H1 (cell line): ENCODE results near the gene SSBP3. TPM values are rescaled to one million over a fixed set of nuclear protein-coding genes. Genes with fewer than 3 reads are reported as not detected.
A peak's percentile ranks its signal among the peaks of the same experiment; 100 is the strongest.

ENCODE experiments used
- CTCF ChIA-PET: fragments of 300-600 bp; sonication (Branson Sonifier 250); formaldehyde crosslinking; loops from one replicate; lab custom pipeline; 2021; ENCODE audit not compliant: partially characterized antibody; lab: Charles Lee
- POLR2A ChIA-PET: fragments of 300-600 bp; sonication (Branson Sonifier 250); formaldehyde crosslinking; loops from one replicate; lab custom pipeline; 2021; ENCODE audit warnings: inconsistent platforms; ENCODE audit not compliant: partially characterized antibody; lab: Charles Lee
- DNase-seq, 2 experiments: peaks; one replicate each; pipeline versions ENCODE4 v3.0.0 to v3.0.0-alpha.2; 2010 to 2022; ENCODE audit warnings: low spot score in 2 of 2, low read depth in 1 of 2, mixed read lengths in 1 of 2
- FAIRE-seq: peaks from 2 replicates; lab custom pipeline; 2011; peaks lifted over from hg19 to GRCh38; lab: Jason Lieb, UNC
- H2AFZ ChIP-seq: 2 replicates; pipeline ENCODE4 v1.8.1; 2012; ENCODE audit warnings: low read length, inconsistent platforms
- H2AK5ac ChIP-seq: 2 replicates; pipeline ENCODE4 v1.6.1; 2013; ENCODE audit warnings: low read depth, low read length
- H2BK120ac ChIP-seq: replicated peaks from 2 replicates; pipeline ENCODE3; 2013; ENCODE audit warnings: low read depth, low read length, inconsistent platforms
- H2BK12ac ChIP-seq: 2 replicates; pipeline ENCODE4 v1.6.1; 2013; ENCODE audit warnings: low read depth, low read length
- H2BK15ac ChIP-seq: 2 replicates; pipeline ENCODE4 v1.6.1; 2013; ENCODE audit warnings: low read length
- H2BK20ac ChIP-seq: 2 replicates; pipeline ENCODE4 v1.6.1; 2013; ENCODE audit warnings: low read length
- H2BK5ac ChIP-seq: 2 replicates; pipeline ENCODE4 v1.6.1; 2013; ENCODE audit warnings: low read depth, low read length
- H3K14ac ChIP-seq: 2 replicates; pipeline ENCODE4 v1.6.1; 2013; ENCODE audit warnings: inconsistent platforms; ENCODE audit not compliant: insufficient read length
- H3K18ac ChIP-seq: 2 replicates; pipeline ENCODE4 v1.6.1; 2013; ENCODE audit warnings: low read length; ENCODE audit errors: extremely low read depth
- H3K23ac ChIP-seq: 2 replicates; pipeline ENCODE4 v1.6.1; 2013; ENCODE audit warnings: inconsistent platforms; ENCODE audit not compliant: insufficient read length
- H3K23me2 ChIP-seq: 2 replicates; pipeline ENCODE4 v1.6.1; 2013; ENCODE audit warnings: low read depth, low read length
- H3K27ac ChIP-seq: 2 replicates; pipeline ENCODE4 v1.6.1; 2011; ENCODE audit warnings: low read depth, low read length, inconsistent platforms
- H3K27me3 ChIP-seq, 4 experiments: replicated peaks in 1 of 4; 1 replicate in 1 of 4; 2 replicates in 3 of 4; pipeline versions ENCODE4 v1.6.1 to v1.8.1; 2011 to 2013; ENCODE audit warnings: low read length in 3 of 4, mild to moderate bottlenecking in 3 of 4, inconsistent platforms in 2 of 4, mixed read lengths in 2 of 4, moderate library complexity in 1 of 4; ENCODE audit not compliant: control insufficient read depth in 3 of 4, insufficient read depth in 3 of 4; ENCODE audit errors: extremely low read depth in 1 of 4
- H3K36me3 ChIP-seq, 4 experiments: 2 replicates each; pipeline versions ENCODE4 v1.6.1 to v1.8.1; 2011 to 2013; ENCODE audit warnings: mild to moderate bottlenecking in 4 of 4, low read length in 3 of 4, moderate library complexity in 2 of 4, control low read depth in 1 of 4, inconsistent platforms in 1 of 4; ENCODE audit not compliant: insufficient read depth in 4 of 4, control insufficient read depth in 2 of 4
- H3K4ac ChIP-seq: replicated peaks from 2 replicates; pipeline ENCODE3; 2013; ENCODE audit warnings: low read length, low read depth, mixed read lengths, inconsistent platforms; ENCODE audit not compliant: insufficient read length
- H3K4me1 ChIP-seq, 4 experiments: replicated peaks in 1 of 4; 1 replicate in 1 of 4; 2 replicates in 3 of 4; pipeline versions ENCODE4 v1.6.1 to v1.8.1; 2011 to 2013; ENCODE audit warnings: low read length in 3 of 4, inconsistent platforms in 2 of 4, mixed read lengths in 1 of 4; ENCODE audit not compliant: insufficient read depth in 4 of 4, control insufficient read depth in 3 of 4
- H3K4me2 ChIP-seq, 2 experiments: 2 replicates each; pipeline versions ENCODE4 v1.6.1 to v1.8.1; 2011 to 2013; ENCODE audit warnings: low read depth in 2 of 2, low read length in 2 of 2, control low read depth in 1 of 2, inconsistent platforms in 1 of 2, mild to moderate bottlenecking in 1 of 2; ENCODE audit not compliant: insufficient read depth in 1 of 2
- H3K4me3 ChIP-seq, 4 experiments: fragments of 200-600, 300-600 bp in 1 of 4; sonication (generic), shearing (Covaris generic), sonication (Bioruptor Twin) in 1 of 4; 2 replicates each; pipeline versions ENCODE4 v1.5.1 to v1.8.1; 2011 to 2016; ENCODE audit warnings: low read length in 4 of 4, low read depth in 3 of 4, control low read depth in 2 of 4, inconsistent platforms in 2 of 4, mild to moderate bottlenecking in 2 of 4, mixed read lengths in 1 of 4, moderate library complexity in 1 of 4; ENCODE audit not compliant: insufficient read depth in 2 of 4; ENCODE audit errors: extremely low read depth in 1 of 4
- H3K56ac ChIP-seq: replicated peaks from 2 replicates; pipeline ENCODE3; 2013; ENCODE audit warnings: low read depth, mild to moderate bottlenecking, mixed read lengths, low read length, inconsistent platforms; ENCODE audit not compliant: insufficient read length
- H3K79me1 ChIP-seq: 2 replicates; pipeline ENCODE4 v1.6.1; 2013; ENCODE audit warnings: low read depth, low read length, control low read depth
- H3K79me2 ChIP-seq, 2 experiments: 2 replicates each; pipeline versions ENCODE4 v1.6.1 to v1.8.1; 2012 to 2013; ENCODE audit warnings: low read length in 2 of 2, mild to moderate bottlenecking in 2 of 2, inconsistent platforms in 1 of 2; ENCODE audit not compliant: insufficient read depth in 2 of 2, control insufficient read depth in 1 of 2
- H3K9ac ChIP-seq, 4 experiments: replicated peaks in 1 of 4; 1 replicate in 1 of 4; 2 replicates in 3 of 4; pipeline versions ENCODE4 v1.6.1 to v1.8.1; 2011 to 2013; ENCODE audit warnings: low read depth in 3 of 4, low read length in 3 of 4, control low read depth in 2 of 4, mild to moderate bottlenecking in 2 of 4, moderate library complexity in 2 of 4, inconsistent platforms in 1 of 4; ENCODE audit errors: extremely low read depth in 1 of 4
- H3K9me3 ChIP-seq, 2 experiments: 2 replicates each; pipeline versions ENCODE4 v1.6.1 to v1.8.1; 2012 to 2013; ENCODE audit warnings: mild to moderate bottlenecking in 2 of 2, moderate library complexity in 2 of 2, control low read depth in 1 of 2, inconsistent platforms in 1 of 2, low read depth in 1 of 2, low read length in 1 of 2, mixed read lengths in 1 of 2; ENCODE audit not compliant: insufficient read depth in 2 of 2
- H4K20me1 ChIP-seq, 2 experiments: replicated peaks in 1 of 2; 2 replicates each; pipeline versions ENCODE3 to v1.8.1; 2011 to 2013; ENCODE audit warnings: inconsistent platforms in 2 of 2, low read length in 2 of 2, mild to moderate bottlenecking in 1 of 2; ENCODE audit not compliant: insufficient read depth in 2 of 2, control insufficient read depth in 1 of 2
- H4K5ac ChIP-seq: 2 replicates; pipeline ENCODE4 v1.6.1; 2013; ENCODE audit warnings: low read length, low read depth, mixed read lengths, inconsistent platforms; ENCODE audit not compliant: insufficient read length
- H4K8ac ChIP-seq: 2 replicates; pipeline ENCODE4 v1.8.0; 2013; ENCODE audit warnings: mild to moderate bottlenecking, moderate library complexity, low read length, inconsistent platforms; ENCODE audit not compliant: insufficient read depth; ENCODE audit errors: extremely low read depth
- H4K91ac ChIP-seq: replicated peaks from 2 replicates; pipeline ENCODE3; 2013; ENCODE audit warnings: low read length, mixed read lengths, inconsistent platforms; ENCODE audit not compliant: insufficient read length
- EZH2 ChIP-seq: fragments of 200-600 bp; sonication (generic); IDR thresholded peaks from 2 replicates; pipeline ENCODE4 v1.7.1; 2012; ENCODE audit warnings: low read depth, mild to moderate bottlenecking, moderate library complexity, low read length, inconsistent platforms; ENCODE audit not compliant: severe bottlenecking
- POLR2A ChIP-seq, 2 experiments: IDR thresholded peaks; 1 replicate in 1 of 2; 2 replicates in 1 of 2; pipeline ENCODE4 v1.6.1; 2011; ENCODE audit warnings: low read depth in 2 of 2, low read length in 2 of 2, mild to moderate bottlenecking in 2 of 2; ENCODE audit errors: control extremely low read depth in 1 of 2
- RBBP5 ChIP-seq: IDR thresholded peaks from 2 replicates; pipeline ENCODE4 v1.7.1; 2012; ENCODE audit warnings: low read depth, mild to moderate bottlenecking, inconsistent platforms, low read length, moderate library complexity, borderline replicate concordance
- SRF ChIP-seq: IDR thresholded peaks from 2 replicates; pipeline ENCODE4 v1.6.1; 2011; ENCODE audit warnings: mild to moderate bottlenecking, low read depth, low read length, moderate library complexity
- WGBS, 2 experiments: shearing (Covaris generic) in 1 of 2; methylation state at CpG; one replicate each; pipeline versions ENCODE4 v1.1.6 to v1.1.7; 2013 to 2015; ENCODE audit warnings: low lambda C conversion rate in 2 of 2, mixed read lengths in 2 of 2, inconsistent platforms in 1 of 2, low coverage in 1 of 2, missing lambda C conversion rate in 1 of 2; ENCODE audit not compliant: insufficient replicate concordance in 2 of 2, insufficient coverage in 1 of 2, insufficient read length in 1 of 2; ENCODE audit errors: extremely low coverage in 1 of 2, missing lambda C conversion rate in 1 of 2; 5-methylcytosine and 5-hydroxymethylcytosine counted together
- polyA plus RNA-seq, 7 experiments: library from polyadenylated mRNA; depleted of rRNA in 3 of 7; stranded (reverse) in 5 of 7; unstranded in 2 of 7; fragments of >200 nt in 5 of 7; fragments of 200-250 nt in 2 of 7; gene quantifications; 1 replicate in 5 of 7; 2 replicates in 1 of 7; 4 replicates in 1 of 7; pipeline versions ENCODE4 v1.2.1 to v1.2.3, GENCODE V29; 2011 to 2013; ENCODE audit warnings: missing spikeins in 2 of 7, mixed read lengths in 2 of 7
- total RNA-seq: library from RNA; stranded (reverse); fragmentation: NEBNext Ultra II Directional; extraction: Animal tissue kit (Norgen Biotek cat#: 25700); gene quantifications from 2 replicates; pipeline ENCODE4 v1.2.1, GENCODE V29; 2021

The SSBP3 gene
- total and polyA plus RNA-seq, 2 of the 8 experiments (the other 6 are each of a cell fraction or from before 2014, with no cell fraction given): 99.7 to 133 TPM

- no peak overlapping the region for H3K27ac ChIP-seq
- CTCF ChIA-PET: interaction anchor here (0.9 to 5.8 kb wide), 26 partner anchors 9 to 214 kb away, joined by 3 to 36 read pairs (median 5); no protein-coding TSS in a partner anchor
- no peak for TF ChIP-seq POLR2A (IDR thresholded peaks at IDR 0.05; ENCODE audit: control extremely low read depth in 1 of 2, low read depth in 2 of 2, low read length in 2 of 2)
- no peak for TF ChIP-seq EZH2
- no peak for TF ChIP-seq RBBP5
- no peak for TF ChIP-seq SRF
These were observed 133.5 kb downstream of the SSBP3 start for GRCh38 chr1:54272772-54273091.

More at GRCh38 chr1:54272772-54273091, 133.5 kb downstream of the SSBP3 start:
- FAIRE-seq (no peak), DNase-seq (no peak)
- H3K4ac ChIP-seq: no peak overlapping the region
- no peak overlapping the region for H3K9ac ChIP-seq
- no peaks in the 10 kb centered on the region for H3K36me3 ChIP-seq
- H3K4me3 ChIP-seq: no peak overlapping the region; a peak in 1 of 8 replicates
- H3K18ac ChIP-seq: 0 out of 2 replicates have a peak overlapping the region, but pooled peaks have one; percentile 0
- H3K27me3 ChIP-seq: no peaks in the 10 kb centered on the region
- H3K79me2 ChIP-seq: peaks cover 0 to 86% of the 10 kb centered on the region in 2 experiments; a peak in 2 of 4 replicates
- POLR2A ChIA-PET: interaction anchor here (0.9 to 2.6 kb wide), 3 partner anchors 8 to 30 kb away, joined by 3 to 9 read pairs (median 3); no protein-coding TSS in a partner anchor
- H2AK5ac ChIP-seq: no peak overlapping the region
- no peak overlapping the region for H3K56ac ChIP-seq
- H3K9me3 ChIP-seq: no peaks in the 10 kb centered on the region
- H3K14ac ChIP-seq: no peak overlapping the region
- peak overlapping the region; percentile 40 for H2BK5ac ChIP-seq
- no peaks in the 10 kb centered on the region for H3K23me2 ChIP-seq
- no peak overlapping the region for H2BK120ac ChIP-seq
- H2AFZ ChIP-seq: no peak overlapping the region
- H3K4me2 ChIP-seq: 0 out of 4 replicates have a peak overlapping the region, but pooled peaks of 1 of the 2 experiments have one; percentile 6
- no peak overlapping the region for H4K8ac ChIP-seq
- H2BK20ac ChIP-seq: no peak overlapping the region
- peaks cover 18 to 19% of the 10 kb centered on the region in 2 experiments for H4K20me1 ChIP-seq
- no peak overlapping the region for H4K5ac ChIP-seq
- H3K4me1 ChIP-seq: peaks cover 9 to 28% (median 21%) of the 10 kb centered on the region in 4 experiments
- H4K91ac ChIP-seq: no peak overlapping the region
- peaks cover 29% of the 10 kb centered on the region; the same call in 1 of the 2 replicates for H3K79me1 ChIP-seq
- 80% methylated on average over 4 of the region's 4 CpGs; no CpG with 5 or more reads in 1 of the 2 experiments for WGBS, 2 experiments
- H2BK12ac ChIP-seq: no peak overlapping the region
- H3K23ac ChIP-seq: no peak overlapping the region
- no peak overlapping the region for H2BK15ac ChIP-seq
